HL-60 (cell line): Measurements from ENCODE around the gene SSX2IP.

Experiments used
- DNase-seq, 2 experiments: peaks; one replicate each; pipeline ENCODE4 v3.0.0-alpha.2; 2010 to 2020; ENCODE audit warnings: low read depth in 1 of 2, low spot score in 1 of 2
- H3K27ac ChIP-seq: fragments of 250-450 bp; sonication (Bioruptor Pico); replicated peaks from 2 replicates; pipeline ENCODE4 v1.5.1; 2020; ENCODE audit warnings: mild to moderate bottlenecking, moderate library complexity
- H3K27me3 ChIP-seq: fragments of 250-450 bp; sonication (Bioruptor Pico); 2 replicates; pipeline ENCODE4 v1.5.1; 2021; ENCODE audit warnings: mild to moderate bottlenecking, moderate library complexity; ENCODE audit not compliant: insufficient read depth, poor library complexity, severe bottlenecking
- H3K4me3 ChIP-seq: replicated peaks from 2 replicates; pipeline ENCODE4 v1.5.1; 2011; ENCODE audit warnings: mild to moderate bottlenecking, control low read depth, low read length; ENCODE audit not compliant: insufficient read depth
- CTCF ChIP-seq: IDR thresholded peaks from one replicate; pipeline ENCODE4 v1.5.1; 2011; ENCODE audit warnings: low read length, control low read depth, inconsistent platforms; ENCODE audit not compliant: insufficient read depth
- GABPA ChIP-seq: IDR thresholded peaks from 2 replicates; pipeline ENCODE4 v1.6.1; 2012; ENCODE audit warnings: low read depth
- POLR2AphosphoS5 ChIP-seq: IDR thresholded peaks from 2 replicates; pipeline ENCODE4 v1.6.1; 2012; ENCODE audit warnings: low read depth
- SPI1 ChIP-seq: IDR thresholded peaks from 2 replicates; pipeline ENCODE4 v1.6.1; 2012; ENCODE audit warnings: low read depth, mild to moderate bottlenecking, borderline replicate concordance
- TF ChIP-seq, protein P1 (sequence below): IDR thresholded peaks from 2 replicates; pipeline ENCODE4 v1.6.1; 2012; ENCODE audit warnings: low read depth; ENCODE audit not compliant: insufficient replicate concordance

The SSX2IP gene

DNA sequence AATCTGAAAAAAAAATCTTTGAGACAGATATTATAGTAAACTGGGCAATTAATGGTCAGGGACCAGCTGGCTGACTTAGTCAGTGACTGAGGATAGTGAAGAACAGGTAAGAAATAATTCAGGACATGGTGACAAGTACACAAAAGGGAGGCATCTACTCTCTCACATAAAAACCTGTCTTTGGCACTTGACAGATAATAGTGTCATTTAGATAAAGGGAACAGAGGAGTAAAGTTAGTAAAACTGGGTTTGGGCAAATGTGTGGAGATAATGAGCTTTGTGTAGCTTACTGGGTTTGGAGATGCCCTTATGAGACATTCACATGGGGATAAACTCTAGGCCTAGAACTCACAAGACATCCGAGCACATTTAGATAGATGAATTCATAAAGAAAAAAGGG lies 4.0 kb downstream of the SSX2IP start:
- no peak for DNase-seq
- TF ChIP-seq POLR2AphosphoS5 (no peak), GABPA (no peak), SPI1 (no peak), CTCF (no peak)
- TF ChIP-seq, protein P1, sequence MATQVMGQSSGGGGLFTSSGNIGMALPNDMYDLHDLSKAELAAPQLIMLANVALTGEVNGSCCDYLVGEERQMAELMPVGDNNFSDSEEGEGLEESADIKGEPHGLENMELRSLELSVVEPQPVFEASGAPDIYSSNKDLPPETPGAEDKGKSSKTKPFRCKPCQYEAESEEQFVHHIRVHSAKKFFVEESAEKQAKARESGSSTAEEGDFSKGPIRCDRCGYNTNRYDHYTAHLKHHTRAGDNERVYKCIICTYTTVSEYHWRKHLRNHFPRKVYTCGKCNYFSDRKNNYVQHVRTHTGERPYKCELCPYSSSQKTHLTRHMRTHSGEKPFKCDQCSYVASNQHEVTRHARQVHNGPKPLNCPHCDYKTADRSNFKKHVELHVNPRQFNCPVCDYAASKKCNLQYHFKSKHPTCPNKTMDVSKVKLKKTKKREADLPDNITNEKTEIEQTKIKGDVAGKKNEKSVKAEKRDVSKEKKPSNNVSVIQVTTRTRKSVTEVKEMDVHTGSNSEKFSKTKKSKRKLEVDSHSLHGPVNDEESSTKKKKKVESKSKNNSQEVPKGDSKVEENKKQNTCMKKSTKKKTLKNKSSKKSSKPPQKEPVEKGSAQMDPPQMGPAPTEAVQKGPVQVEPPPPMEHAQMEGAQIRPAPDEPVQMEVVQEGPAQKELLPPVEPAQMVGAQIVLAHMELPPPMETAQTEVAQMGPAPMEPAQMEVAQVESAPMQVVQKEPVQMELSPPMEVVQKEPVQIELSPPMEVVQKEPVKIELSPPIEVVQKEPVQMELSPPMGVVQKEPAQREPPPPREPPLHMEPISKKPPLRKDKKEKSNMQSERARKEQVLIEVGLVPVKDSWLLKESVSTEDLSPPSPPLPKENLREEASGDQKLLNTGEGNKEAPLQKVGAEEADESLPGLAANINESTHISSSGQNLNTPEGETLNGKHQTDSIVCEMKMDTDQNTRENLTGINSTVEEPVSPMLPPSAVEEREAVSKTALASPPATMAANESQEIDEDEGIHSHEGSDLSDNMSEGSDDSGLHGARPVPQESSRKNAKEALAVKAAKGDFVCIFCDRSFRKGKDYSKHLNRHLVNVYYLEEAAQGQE = no peak
- no peak overlapping the region for H3K27ac ChIP-seq
- no peaks in the 10 kb centered on the region for H3K27me3 ChIP-seq
- no peak overlapping the region for H3K4me3 ChIP-seq

- DNase-seq = no peak
- Histone ChIP-seq H3K27me3 (no peaks in the 10 kb centered on the region), H3K4me3 (no peak overlapping the region), H3K27ac (no peak overlapping the region)
- TF ChIP-seq POLR2AphosphoS5 = no peak
- no peak for TF ChIP-seq GABPA
- TF ChIP-seq, protein P1 = no peak
- TF ChIP-seq CTCF = no peak
- TF ChIP-seq SPI1 = no peak
Observed at GRCh38 chr1:84683508-84683907, 6.8 kb downstream of the SSX2IP start.

DNA sequence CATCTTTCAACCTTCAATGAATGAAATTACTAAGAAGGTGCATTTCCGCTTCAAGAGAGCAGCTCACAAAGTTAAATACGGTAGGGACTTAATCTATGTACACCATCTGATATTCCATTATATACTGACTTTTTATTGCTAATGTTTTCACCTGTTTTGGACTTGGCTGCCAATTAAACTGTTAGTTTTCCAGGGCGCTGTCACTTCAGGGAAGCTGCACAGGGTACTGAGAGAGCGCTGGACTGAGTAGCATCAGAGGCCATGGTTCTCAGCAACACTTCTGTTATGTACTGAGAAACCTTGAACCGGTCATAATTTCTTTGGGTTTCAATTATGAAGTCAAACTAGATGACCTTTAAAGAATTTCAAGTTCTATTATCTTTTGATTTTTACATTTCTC lies 8.2 kb downstream of the SSX2IP start:
- H3K27me3 ChIP-seq = no peaks in the 10 kb centered on the region
- H3K27ac ChIP-seq = no peak overlapping the region
- no peak for DNase-seq
- no peak overlapping the region for H3K4me3 ChIP-seq
- TF ChIP-seq, protein P1 = no peak
- TF ChIP-seq CTCF = no peak
- TF ChIP-seq POLR2AphosphoS5 = no peak
- TF ChIP-seq GABPA = no peak
- no peak for TF ChIP-seq SPI1
